HL-60 (cell line): ENCODE results near the gene CORIN.

Experiments used
- DNase-seq, 2 experiments: peaks; one replicate each; pipeline ENCODE4 v3.0.0-alpha.2; 2010 to 2020; ENCODE audit warnings: low read depth in 1 of 2, low spot score in 1 of 2
- H3K27ac ChIP-seq: fragments of 250-450 bp; sonication (Bioruptor Pico); replicated peaks from 2 replicates; pipeline ENCODE4 v1.5.1; 2020; ENCODE audit warnings: mild to moderate bottlenecking, moderate library complexity
- H3K27me3 ChIP-seq: fragments of 250-450 bp; sonication (Bioruptor Pico); 2 replicates; pipeline ENCODE4 v1.5.1; 2021; ENCODE audit warnings: mild to moderate bottlenecking, moderate library complexity; ENCODE audit not compliant: insufficient read depth, poor library complexity, severe bottlenecking
- H3K4me3 ChIP-seq: replicated peaks from 2 replicates; pipeline ENCODE4 v1.5.1; 2011; ENCODE audit warnings: mild to moderate bottlenecking, control low read depth, low read length; ENCODE audit not compliant: insufficient read depth
- CTCF ChIP-seq: IDR thresholded peaks from one replicate; pipeline ENCODE4 v1.5.1; 2011; ENCODE audit warnings: low read length, control low read depth, inconsistent platforms; ENCODE audit not compliant: insufficient read depth
- GABPA ChIP-seq: IDR thresholded peaks from 2 replicates; pipeline ENCODE4 v1.6.1; 2012; ENCODE audit warnings: low read depth
- POLR2AphosphoS5 ChIP-seq: IDR thresholded peaks from 2 replicates; pipeline ENCODE4 v1.6.1; 2012; ENCODE audit warnings: low read depth
- REST ChIP-seq: IDR thresholded peaks from 2 replicates; pipeline ENCODE4 v1.6.1; 2012; ENCODE audit warnings: low read depth; ENCODE audit not compliant: insufficient replicate concordance
- SPI1 ChIP-seq: IDR thresholded peaks from 2 replicates; pipeline ENCODE4 v1.6.1; 2012; ENCODE audit warnings: low read depth, mild to moderate bottlenecking, borderline replicate concordance

Gene CORIN

GRCh38 chr4:47705326-47705981 lies 132.4 kb downstream of the CORIN start:
- no peaks in the 10 kb centered on the region for H3K27me3 ChIP-seq
- peak; percentile 5 for TF ChIP-seq CTCF
- no peak for TF ChIP-seq GABPA
- TF ChIP-seq REST, result no peak
- peak in 1 of 2 experiments; percentile 16 for DNase-seq
- no peak overlapping the region for H3K4me3 ChIP-seq
- H3K27ac ChIP-seq, result no peak overlapping the region

GRCh38 chr4:47704693-47705325 lies 133.1 kb downstream of the CORIN start:
- Histone ChIP-seq H3K4me3 (no peak overlapping the region), H3K27me3 (no peaks in the 10 kb centered on the region), H3K27ac (no peak overlapping the region)
- TF ChIP-seq GABPA (no peak), CTCF (peak; percentile 72)
- peak in 1 of 2 experiments; percentile 69 for DNase-seq

- Histone ChIP-seq H3K27ac (no peak overlapping the region), H3K27me3 (no peaks in the 10 kb centered on the region), H3K4me3 (no peak overlapping the region)
- DNase-seq, result no peak
- TF ChIP-seq SPI1 (no peak), GABPA (no peak), CTCF (no peak), POLR2AphosphoS5 (no peak), REST (no peak)
These were observed 133.9 kb downstream of the CORIN start for GRCh38 chr4:47703956-47704355.

GRCh38 chr4:47703008-47703407 lies 134.9 kb downstream of the CORIN start:
- no peak overlapping the region for H3K4me3 ChIP-seq

More at GRCh38 chr4:47703008-47703407, 134.9 kb downstream of the CORIN start:
- Histone ChIP-seq H3K27ac (no peak overlapping the region), H3K27me3 (no peaks in the 10 kb centered on the region)
- no peak for DNase-seq
- TF ChIP-seq SPI1 (no peak), CTCF (no peak), REST (no peak), POLR2AphosphoS5 (no peak), GABPA (no peak)
